ENCODE data around the gene FBLN1. TPM values are rescaled to one million over a fixed set of nuclear protein-coding genes. Genes with fewer than 3 reads are reported as not detected.
"Not testable (repeated sequence)": the region's sequence is repeated elsewhere in the genome, so short reads cannot be mapped to it uniquely, and the experiment has no call there.

Gene FBLN1
- total and polyA plus RNA-seq, 2 donors (not counting 3 experiments of a cell fraction or from before 2014, with no cell fraction given) = 1.2 to 4.0 TPM

GRCh38 chr22:45621836-45622600 lies 119.3 kb downstream of the FBLN1 start:
- no peak for TF ChIP-seq MAX (IDR thresholded peaks at IDR 0.05; ENCODE audit: insufficient read depth, insufficient read length)
- no peak for TF ChIP-seq GATA2 (IDR thresholded peaks at IDR 0.05; ENCODE audit: insufficient read depth, insufficient read length, low read depth, low read length)
- TF ChIP-seq MYC (IDR thresholded peaks at IDR 0.05; ENCODE audit: low read depth, low read length) = no peak
- TF ChIP-seq EZH2 (IDR thresholded peaks at IDR 0.05; ENCODE audit: borderline replicate concordance, low read depth, low read length, severe bottlenecking) = no peak
- no peak for TF ChIP-seq CTCF (IDR thresholded peaks at IDR 0.05; ENCODE audit: extremely low read depth in 1 of 2, insufficient read depth in 1 of 2, low read depth in 1 of 2, low read length in 2 of 2)
- TF ChIP-seq JUN (IDR thresholded peaks at IDR 0.05; ENCODE audit: borderline replicate concordance, insufficient read depth, insufficient read length, low read depth) = no peak
- no peak for TF ChIP-seq FOS (IDR thresholded peaks at IDR 0.05; ENCODE audit: borderline replicate concordance, insufficient read depth, low read length)
- TF ChIP-seq POLR2AphosphoS5 (IDR thresholded peaks at IDR 0.05; ENCODE audit: insufficient read depth, low read depth, low read length) = no peak
- no peak for TF ChIP-seq POLR2A (IDR thresholded peaks at IDR 0.05; ENCODE audit: low read depth, low read length)
- no peaks in the 10 kb centered on the region for H3K9me3 ChIP-seq (replicated peaks; ENCODE audit: control insufficient read depth, insufficient read depth, low read length)
- H3K9me1 ChIP-seq (replicated peaks; ENCODE audit: control insufficient read depth, extremely low read depth, insufficient read depth, low read length) = no peaks in the 10 kb centered on the region
- dilution Hi-C loops (cut with MboI; ENCODE audit: extremely low pct_ligation_motif_present, low sequenced_read_pairs) (no loop called here), intact Hi-C loops (cut with micrococcal nuclease) (no loop called here)
- ChIA-PET POLR2A (no interaction called here), CTCF (interaction anchor here (1.2 kb wide), 1 partner anchor 22 kb away, joined by 3 read pairs; no protein-coding TSS in a partner anchor)
- H3K4me2 ChIP-seq (ENCODE audit: insufficient read depth, low read length) = no peak overlapping the region
- H3K27me3 ChIP-seq (ENCODE audit: control insufficient read depth in 2 of 2, insufficient read depth in 2 of 2, low read length in 2 of 2) = peaks cover 0 to 4% of the 10 kb centered on the region in 2 experiments
- H3K79me2 ChIP-seq (ENCODE audit: control insufficient read depth, insufficient read depth, low read length) = no peaks in the 10 kb centered on the region
- H2AFZ ChIP-seq (ENCODE audit: low read depth, low read length) = no peak overlapping the region
- FAIRE-seq = no peak
- H4K20me1 ChIP-seq (replicated peaks; ENCODE audit: control insufficient read depth, extremely low read depth, insufficient read depth, low read length) = no peaks in the 10 kb centered on the region
- H3K27ac ChIP-seq (ENCODE audit: insufficient read depth, low read depth, low read length) = no peak overlapping the region
- no peak overlapping the region for H3K4me3 ChIP-seq (replicated peaks in 1 of 3; ENCODE audit: insufficient read depth in 1 of 3, low read depth in 1 of 3, low read length in 3 of 3)
- BruUV-seq (replicated peaks) = no TSS peak
- DNase-seq (ENCODE audit: low read depth, low spot score) = no peak
- H3K9ac ChIP-seq (replicated peaks; ENCODE audit: extremely low read depth, insufficient read depth, low read length) = no peak overlapping the region
- H3K4me1 ChIP-seq (ENCODE audit: control insufficient read depth, extremely low read depth, insufficient read depth, low read length) = peaks cover 2% of the 10 kb centered on the region
- no peaks in the 10 kb centered on the region for H3K36me3 ChIP-seq (ENCODE audit: control insufficient read depth in 2 of 2, extremely low read depth in 1 of 2, insufficient read depth in 2 of 2, low read length in 2 of 2)

- POLR2A ChIA-PET; H4K20me1 ChIP-seq (replicated peaks; ENCODE audit: control insufficient read depth, extremely low read depth, insufficient read depth, low read length); intact Hi-C loops (cut with micrococcal nuclease); H3K9me3 ChIP-seq (replicated peaks; ENCODE audit: control insufficient read depth, insufficient read depth, low read length); FAIRE-seq; H3K36me3 ChIP-seq (ENCODE audit: control insufficient read depth in 2 of 2, extremely low read depth in 1 of 2, insufficient read depth in 2 of 2, low read length in 2 of 2); H3K79me2 ChIP-seq (ENCODE audit: control insufficient read depth, insufficient read depth, low read length); BruUV-seq (replicated peaks); H3K9me1 ChIP-seq (replicated peaks; ENCODE audit: control insufficient read depth, extremely low read depth, insufficient read depth, low read length); H3K27me3 ChIP-seq (ENCODE audit: control insufficient read depth in 2 of 2, insufficient read depth in 2 of 2, low read length in 2 of 2); H3K4me2 ChIP-seq (ENCODE audit: insufficient read depth, low read length); H3K9ac ChIP-seq (replicated peaks; ENCODE audit: extremely low read depth, insufficient read depth, low read length); H3K4me3 ChIP-seq (replicated peaks in 1 of 3; ENCODE audit: insufficient read depth in 1 of 3, low read depth in 1 of 3, low read length in 3 of 3); DNase-seq (ENCODE audit: low read depth, low spot score); dilution Hi-C loops (cut with MboI; ENCODE audit: extremely low pct_ligation_motif_present, low sequenced_read_pairs); H3K4me1 ChIP-seq (ENCODE audit: control insufficient read depth, extremely low read depth, insufficient read depth, low read length); H3K27ac ChIP-seq (ENCODE audit: insufficient read depth, low read depth, low read length); H2AFZ ChIP-seq (ENCODE audit: low read depth, low read length): not testable (repeated sequence)
- CTCF ChIA-PET = interaction anchor here (1.0 kb wide), 1 partner anchor 9 kb away, joined by 4 read pairs; no protein-coding TSS in a partner anchor
Measured at GRCh38 chr22:45623464-45624145, 120.9 kb downstream of the FBLN1 start.

Data from endothelial cell of umbilical vein (primary cell).